Stimulated activated CD8-positive, alpha-beta memory T cell treated with anti-CD3 and anti-CD28 coated beads, Interleukin-12 subunit alpha, Interleukin-12 subunit beta, amount 100 ng/mL, for 1 hour (primary cell): Measurements from ENCODE around the gene IVNS1ABP.
A peak's percentile ranks its signal among the peaks of the same experiment; 100 is the strongest.
"Not testable (repeated sequence)": the region's sequence is repeated elsewhere in the genome, so short reads cannot be mapped to it uniquely, and the experiment has no call there.

Experiments used
- DNase-seq: peaks from one replicate; pipeline ENCODE4 v3.0.0-alpha.2; 2020; ENCODE audit warnings: low read depth

IVNS1ABP gene

DNA sequence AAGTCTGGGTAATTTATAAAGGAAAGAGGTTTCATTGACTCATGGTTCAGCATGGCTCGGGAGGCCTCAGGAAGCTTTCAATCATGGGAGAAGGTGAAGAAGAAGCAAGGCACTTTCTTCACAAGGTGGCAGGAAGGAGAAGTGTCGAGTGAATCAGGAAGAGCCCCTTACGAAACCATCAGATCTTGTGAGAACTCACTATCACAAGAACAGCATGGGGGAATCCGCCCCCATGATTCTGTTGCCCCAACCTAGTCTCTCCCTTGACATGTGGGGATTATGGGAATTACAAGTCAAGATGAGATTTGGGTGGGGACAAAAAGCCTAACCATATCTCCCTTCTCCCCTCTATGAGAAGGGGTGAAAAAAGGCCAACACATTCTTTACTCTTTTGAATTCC lies 11.2 kb upstream of the IVNS1ABP start:
- no peak for DNase-seq

DNA sequence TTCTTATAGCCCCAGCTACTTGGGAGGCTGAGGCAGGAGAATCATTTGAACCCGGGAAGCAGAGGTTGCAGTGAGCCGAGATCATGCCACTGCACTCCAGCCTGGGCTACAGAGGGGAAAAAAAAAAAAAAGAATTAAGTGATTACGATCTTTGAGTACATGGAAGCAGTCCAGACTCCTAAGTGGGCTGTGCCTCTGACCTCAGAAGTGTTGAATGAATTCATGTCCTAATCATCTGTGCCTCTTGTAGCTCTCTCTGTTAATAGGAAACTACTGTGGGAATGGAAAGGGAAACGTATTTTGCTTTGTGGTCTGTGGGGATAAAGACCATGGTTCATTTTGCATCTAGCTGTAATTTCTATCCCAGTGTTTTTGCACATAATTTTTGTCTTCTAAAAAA lies 8.4 kb upstream of the IVNS1ABP start:
- no peak for DNase-seq

DNA sequence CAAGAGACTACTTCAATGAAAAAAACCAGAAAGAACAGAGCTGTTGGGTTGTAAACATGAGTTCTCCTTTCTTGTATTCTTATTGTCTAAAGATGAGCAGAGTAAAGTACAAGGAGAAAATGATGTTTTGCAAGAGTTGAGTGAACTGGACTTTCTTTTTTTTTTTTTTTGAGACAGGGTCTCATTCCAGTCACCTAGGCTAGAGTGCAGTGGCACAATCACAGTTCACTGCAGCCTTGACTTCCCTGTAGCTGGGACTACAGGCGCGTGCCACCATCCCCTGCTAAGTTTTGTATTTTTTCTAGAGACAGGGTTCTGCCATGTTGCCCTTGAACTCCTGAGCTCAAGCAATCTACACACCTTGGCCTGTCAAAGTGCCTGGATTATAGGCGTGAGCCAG lies 7.1 kb upstream of the IVNS1ABP start:
- no peak for DNase-seq

DNA sequence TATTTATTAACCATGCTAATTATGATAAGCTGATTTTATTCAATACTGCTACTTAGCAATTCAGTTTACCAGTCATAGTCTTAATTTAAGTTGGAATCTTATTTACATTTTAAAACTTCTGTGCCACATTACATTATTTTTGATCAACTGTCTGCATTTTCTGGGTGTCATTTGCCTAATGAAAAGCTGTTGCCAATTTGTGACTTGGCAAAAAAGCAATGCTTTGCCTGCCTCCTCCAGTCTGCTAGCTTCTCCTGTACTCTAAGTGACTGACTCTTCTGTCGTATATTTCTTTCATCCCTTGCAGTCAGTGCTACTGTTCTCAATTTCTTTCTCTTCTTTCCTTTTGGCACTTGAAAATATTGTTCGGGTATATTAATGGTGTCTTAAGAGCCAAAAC lies 5.6 kb upstream of the IVNS1ABP start:
- DNase-seq: no peak

DNA sequence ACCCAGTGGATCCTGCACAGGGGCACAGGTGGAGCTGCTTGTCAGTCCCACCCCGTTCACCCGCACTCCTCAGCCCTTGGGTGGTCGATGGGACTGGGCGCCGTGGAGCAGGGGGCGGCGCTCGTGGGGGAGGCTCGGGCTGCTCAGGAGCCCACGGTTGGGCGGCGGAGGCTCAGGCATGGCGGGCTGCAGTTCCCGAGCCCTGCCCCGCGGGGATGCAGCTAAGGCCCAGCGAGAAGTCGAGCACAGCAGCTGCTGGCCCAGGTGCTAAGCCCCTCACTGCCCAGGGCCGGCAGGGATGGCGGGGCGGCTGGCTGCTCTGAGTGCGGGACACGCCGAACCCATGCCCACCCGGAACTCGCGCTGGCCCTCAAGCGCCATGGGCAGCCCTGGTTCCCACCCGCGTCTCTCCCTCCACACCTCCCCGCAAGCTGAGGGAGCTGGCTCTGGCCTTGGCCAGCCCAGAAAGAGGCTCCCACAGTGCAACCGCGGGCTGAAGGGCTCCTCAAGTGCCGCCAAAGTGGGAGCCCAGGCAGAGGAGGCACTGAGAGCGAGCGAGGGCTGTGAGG lies 4.7 kb upstream of the IVNS1ABP start:
- not testable (repeated sequence) for DNase-seq

DNA sequence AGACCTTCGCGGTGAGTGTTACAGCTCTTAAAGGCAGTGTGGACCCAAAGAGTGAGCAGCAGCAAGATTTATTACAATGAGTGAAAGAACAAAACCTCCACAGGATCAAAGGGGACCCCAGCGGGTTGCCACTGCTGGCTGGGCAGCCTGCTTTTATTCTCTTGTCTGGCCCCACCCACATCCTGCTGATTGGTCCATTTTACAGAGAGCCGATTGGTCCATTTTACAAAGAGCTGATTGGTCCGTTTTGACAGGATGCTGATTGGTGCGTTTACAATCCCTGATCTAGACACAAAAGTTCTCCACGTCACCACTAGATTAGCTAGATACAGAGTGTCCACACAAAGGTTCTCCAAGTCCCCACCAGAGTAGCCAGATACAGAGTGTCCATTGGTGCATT lies 4.1 kb upstream of the IVNS1ABP start:
- not testable (repeated sequence) for DNase-seq

DNA sequence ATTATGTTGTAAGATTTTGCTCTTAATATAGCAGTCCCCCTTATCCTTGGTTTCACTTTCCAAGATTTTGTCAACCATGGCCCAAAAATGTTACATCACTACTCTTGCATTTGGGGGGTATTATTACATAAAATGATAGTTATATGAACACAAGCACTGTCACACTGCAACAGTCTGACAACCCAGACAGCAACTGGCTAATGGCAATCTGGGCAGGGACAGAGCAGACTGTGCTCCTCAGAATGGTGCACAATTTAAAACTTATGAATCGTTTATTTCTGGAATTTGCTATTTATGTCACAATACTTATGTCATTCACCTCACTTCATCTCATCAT lies 2.1 kb upstream of the IVNS1ABP start:
- no peak for DNase-seq

DNA sequence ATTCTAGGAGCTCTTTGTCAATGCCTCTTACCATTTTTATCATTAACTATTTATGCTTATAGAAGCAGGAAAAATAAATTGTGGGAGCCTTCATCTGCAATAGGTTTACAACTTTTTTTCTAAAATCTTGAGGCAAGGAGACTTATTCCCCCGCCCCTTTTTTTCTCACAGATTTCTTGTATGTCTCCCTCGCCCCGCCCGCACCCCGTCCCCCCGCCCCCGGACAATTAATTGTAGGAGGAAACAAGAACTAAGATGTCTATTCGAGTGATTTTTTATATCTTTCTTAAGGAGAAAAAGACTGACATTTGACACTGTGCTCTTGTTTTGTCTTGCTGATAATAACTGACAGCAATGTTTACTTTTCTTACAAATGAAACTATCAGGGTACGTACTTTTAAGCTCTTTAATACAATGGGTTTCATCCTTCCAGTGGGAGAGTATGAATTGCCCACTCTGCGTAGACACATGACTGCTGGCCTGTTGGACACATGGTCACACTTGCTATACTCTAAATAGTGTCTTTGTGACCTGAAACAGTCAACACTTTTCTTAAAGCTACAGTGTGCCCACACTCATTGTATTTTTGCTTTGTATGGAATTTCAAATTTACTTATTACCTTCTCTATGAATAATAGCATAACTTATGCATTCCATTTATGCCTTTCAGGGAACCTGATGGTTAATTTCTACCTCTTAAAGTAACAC lies 1.5 kb upstream of the IVNS1ABP start:
- no peak for DNase-seq

DNA sequence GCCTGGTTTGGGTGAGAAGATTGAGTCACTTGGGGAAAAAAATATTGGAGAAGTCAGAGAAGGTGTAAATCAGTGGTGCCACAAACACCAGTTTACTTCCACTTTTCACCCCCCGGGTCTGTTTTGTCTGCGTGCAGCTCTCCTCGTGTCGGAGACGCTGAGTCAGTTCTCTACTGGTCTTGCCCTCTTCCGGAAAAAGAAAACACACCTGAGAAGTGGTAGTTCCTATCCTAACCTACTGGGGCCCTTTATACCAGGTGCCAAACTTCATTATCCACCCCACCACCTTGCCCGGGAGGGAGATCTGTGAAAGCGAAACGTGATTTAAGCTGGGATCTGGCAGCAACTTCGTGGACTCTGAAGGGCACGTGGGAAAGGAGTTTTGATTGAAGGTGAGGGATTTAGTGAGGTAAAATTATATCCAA lies 855 bp upstream of the IVNS1ABP start:
- peak; percentile 67 for DNase-seq

DNA sequence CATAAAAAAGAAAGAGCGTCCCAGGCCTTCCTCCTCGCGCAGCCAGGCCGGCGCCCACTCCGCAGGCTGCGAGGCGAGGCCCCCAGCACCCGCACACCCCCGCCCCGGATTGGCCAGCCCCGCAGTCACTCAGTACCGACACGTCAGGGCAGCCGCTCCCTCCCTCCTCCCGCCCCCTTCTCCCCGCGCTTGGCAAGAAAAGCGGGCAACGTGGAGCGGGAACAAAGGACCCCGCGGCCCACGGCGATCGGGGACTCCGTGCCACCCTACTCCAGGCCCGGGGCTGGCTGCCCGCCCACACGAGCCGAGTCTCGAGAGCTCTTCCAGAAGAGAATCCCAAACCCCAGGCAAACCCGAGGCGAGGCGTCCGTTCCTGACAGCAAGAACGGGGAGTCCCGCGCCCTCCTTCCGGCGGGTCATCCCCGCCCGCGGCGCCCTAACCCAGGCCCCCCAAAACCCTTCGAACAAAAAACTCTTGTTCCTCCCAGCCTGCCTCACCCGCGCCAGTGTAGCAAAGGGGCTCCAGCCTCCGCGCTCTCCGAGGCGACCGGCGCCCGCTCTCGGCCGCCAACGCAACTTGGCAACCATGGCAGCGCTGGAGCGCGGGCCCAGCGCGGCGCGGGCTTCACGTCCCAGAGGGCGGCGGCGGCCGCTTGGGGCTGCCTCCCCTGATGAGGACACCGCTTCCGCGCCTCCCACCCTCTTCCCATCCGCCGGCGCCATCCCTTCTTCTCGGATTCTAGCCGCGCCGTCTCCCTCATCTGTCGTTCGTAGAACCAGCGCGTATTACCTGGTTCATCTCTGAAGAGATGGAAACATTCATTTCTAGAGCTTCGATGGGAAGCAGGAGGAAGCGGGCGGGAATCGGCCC lies 645 bp downstream of the IVNS1ABP start:
- DNase-seq: peak; percentile 76

DNA sequence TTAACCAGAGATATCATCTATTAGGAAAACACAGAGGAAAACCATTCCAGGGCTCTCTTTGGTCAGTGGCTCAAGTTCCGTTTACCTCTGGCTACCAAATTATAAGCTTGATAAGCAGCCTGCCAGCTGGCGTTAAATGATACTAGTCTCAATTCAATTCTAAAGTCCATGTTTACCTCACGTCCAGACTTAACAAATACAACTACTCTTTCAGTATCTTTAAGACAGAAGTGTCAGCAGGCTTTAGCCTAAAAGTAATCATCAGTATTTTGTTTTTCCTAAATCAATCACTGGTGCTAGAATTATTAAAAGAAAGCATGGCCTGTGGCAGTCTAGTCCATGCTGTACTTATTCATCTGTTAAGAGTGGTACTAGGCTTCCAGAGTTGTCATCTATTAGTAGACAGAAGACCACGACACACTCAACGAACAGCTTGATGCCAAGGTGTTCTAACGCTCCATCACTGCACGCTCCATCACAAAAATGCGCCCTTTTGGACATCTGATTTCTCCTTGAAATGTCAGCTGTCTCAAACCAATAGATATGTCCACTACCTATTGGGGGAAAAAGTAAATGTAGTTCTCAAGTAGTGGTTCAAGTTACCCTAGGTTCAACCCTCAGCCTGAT lies 1.5 kb downstream of the IVNS1ABP start:
- DNase-seq: no peak

DNA sequence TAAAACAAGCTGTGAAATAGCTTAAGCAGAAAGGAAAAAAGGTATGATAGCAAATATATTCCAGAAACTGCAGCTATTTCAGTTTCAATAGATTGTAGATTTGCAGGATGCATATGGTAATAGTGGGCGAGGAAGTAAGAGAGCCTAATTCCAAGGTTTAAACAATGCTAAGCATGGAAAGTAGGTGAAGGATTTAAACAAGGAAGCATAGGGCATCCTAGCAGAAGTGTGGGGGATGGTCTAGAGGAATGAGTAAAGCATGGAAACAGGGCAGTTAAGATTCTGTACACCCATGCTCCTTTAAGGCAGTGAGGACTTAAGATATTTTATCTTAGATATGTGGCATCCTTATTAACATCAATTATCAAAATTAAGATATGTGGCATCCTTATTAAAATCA lies 2.6 kb downstream of the IVNS1ABP start:
- DNase-seq: no peak

DNA sequence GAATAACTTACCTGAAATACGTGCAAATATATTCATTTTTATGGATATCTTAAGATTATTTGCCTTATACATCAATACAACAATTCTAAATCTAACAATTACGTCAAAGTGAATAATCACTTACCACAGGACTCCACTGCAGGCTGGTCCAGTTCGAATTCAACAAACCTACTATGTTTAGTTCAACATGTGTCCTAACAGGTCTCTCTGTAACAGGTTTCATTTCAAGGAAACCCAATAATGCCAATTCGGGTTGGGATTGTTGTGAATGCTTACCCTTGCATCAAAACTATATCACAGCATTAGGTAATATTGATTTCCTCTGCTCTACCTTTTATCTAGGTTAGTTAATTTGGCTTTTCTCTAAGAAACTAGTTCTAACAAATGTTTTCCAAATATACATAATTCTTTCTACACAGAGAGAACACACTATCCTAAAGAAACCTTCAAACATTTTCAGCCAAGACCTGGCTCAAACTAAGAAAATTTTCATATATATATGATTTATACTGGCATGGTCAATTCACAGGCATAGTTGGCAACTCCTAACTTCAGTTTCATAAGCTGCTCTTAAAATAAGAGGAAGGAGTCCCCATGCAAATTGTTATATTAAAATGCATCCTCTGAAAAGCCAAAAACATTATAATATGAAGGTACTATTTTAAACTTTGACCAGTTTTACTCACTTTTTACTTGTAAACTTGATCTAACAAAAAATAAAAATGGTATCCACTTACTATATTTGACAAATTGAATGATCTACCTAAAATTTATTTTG lies 4.5 kb downstream of the IVNS1ABP start:
- no peak for DNase-seq

DNA sequence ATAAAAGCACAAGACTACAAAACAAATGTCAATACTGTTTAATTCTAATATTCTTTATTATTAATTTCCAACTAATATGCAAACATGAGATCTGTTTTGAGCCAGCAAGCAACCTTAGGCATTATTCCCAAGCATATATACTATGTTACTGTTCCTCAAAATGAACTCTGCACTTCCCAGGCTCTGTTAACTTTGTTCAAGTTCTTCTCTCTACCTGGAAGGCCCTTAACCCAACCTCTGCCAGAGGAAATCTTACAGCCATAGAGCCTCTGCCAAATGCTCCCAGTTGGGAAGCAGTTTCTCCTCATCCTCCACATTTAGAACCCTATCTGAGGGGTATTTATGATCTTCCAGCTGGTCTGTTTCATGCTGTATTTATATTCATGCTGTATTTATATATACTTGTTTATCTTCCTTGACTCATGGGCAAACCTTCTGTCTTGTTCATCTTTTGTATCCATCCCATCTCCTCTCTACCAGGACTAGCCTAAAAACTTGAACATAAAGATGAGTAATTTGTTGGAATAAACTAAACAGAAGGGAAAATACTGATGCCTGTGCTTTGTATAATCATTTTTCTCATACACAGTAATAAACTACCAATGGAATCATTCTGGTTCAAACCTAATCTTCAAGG lies 5.3 kb downstream of the IVNS1ABP start:
- no peak for DNase-seq

DNA sequence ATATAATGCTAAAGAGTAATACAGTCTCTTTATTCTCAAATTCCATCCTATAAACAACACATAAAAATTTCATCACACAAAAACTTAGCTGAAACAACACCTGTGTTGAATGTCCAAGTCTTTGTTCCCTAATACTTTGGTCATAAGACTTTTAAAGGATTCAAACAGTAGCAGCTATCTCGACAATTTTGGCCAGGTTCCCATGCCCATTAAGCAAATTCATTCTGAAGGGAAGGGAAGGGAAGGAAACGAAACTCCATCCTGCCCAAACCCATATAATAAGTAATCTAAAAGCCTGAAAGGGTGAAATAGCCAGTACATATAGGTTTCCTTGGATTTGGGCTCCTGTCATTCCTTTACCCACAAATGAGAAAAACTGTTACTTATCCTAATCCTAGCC lies 7.5 kb downstream of the IVNS1ABP start:
- DNase-seq: no peak

DNA sequence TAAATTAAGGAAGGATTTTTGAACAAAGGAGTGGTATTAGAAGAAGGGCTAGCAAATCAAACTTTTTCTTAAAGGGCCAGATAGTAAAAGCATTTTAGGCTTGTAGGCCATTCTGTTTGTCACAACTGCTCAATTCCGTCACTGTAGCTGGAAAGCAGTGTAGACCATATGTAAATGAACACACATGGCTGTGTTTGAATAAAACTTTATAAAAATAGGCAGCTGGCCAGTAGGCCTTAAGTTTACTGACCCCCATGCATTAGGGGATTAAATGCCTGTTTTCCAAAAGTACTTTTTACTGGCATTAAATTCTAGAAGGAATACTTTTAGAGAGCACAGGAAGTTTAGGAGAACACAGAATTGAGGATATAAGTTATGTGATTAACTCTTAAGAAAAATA lies 8.9 kb downstream of the IVNS1ABP start:
- DNase-seq: no peak

DNA sequence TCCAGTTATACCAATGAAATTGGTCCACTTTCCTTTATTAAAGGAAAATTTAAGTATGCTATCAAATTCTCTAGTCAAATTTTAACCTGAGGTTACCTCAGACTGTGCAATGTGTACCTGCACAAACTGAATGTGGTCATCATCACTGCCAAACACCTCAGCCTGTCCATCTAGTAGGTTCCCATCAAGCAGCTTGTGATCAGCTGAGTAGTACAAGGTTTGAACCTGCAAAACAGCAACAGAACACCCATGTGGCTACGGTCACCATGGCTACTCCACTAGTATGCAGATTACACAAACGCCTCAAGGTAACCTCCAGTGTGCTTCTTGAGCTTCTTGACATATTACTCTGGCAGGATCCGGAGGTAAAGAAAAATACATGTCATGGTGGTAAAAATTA lies 11.6 kb downstream of the IVNS1ABP start:
- no peak for DNase-seq

DNA sequence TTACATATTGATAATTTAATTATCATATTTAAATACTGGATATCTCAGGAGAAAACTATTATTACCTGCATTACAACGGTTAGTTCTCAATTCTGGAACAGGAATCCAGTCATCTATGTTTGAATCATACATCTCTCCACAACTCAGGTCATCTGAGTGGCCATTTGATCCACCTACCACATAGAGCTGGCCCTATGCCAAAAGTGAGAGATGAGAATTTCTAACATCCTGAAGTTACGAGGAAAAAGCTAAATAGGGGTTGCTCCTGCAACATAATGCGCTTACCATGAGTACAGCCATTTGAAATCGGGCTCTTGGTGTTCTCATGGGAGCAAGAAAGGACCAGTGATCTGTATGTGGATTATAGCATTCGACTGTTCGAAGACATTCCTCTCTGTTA lies 16.9 kb downstream of the IVNS1ABP start:
- no peak for DNase-seq

DNA sequence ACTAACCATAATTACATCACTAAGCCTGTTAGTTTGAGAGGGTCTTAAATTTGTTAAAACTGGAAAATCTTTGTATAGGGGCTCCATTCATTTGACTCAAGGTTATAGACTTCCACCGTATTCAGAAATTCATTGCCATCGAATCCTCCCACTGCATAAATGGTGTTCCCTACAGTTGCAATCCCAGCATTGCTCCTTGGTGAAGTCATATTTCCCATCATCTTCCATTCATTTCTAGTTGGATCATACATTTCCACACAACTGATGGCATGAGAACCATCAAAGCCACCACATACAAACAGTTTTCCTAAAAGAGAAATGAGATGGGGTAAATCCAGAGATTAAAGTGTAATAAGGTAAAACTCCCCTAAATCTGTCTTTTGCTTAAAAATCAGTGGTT lies 19.1 kb downstream of the IVNS1ABP start:
- DNase-seq: no peak

DNA sequence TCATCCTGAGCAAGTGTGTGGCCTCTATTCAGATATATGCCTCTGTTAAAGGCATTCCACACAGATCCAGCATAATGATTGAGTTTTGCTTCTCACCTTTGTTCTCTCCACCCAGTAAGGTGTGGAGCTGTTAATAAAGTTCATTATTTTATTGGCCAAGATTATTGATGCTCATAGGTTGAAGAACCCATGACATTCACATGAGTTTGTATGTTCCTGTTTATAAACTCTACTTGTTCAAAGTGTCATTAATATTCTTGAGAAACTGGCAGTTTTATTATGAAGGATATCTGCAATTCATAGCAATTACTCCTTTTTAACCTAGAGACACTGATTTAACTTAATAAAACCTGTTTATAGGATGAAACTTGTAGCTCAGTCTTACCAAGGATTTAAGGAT lies 22.0 kb downstream of the IVNS1ABP start:
- DNase-seq: no peak

DNA sequence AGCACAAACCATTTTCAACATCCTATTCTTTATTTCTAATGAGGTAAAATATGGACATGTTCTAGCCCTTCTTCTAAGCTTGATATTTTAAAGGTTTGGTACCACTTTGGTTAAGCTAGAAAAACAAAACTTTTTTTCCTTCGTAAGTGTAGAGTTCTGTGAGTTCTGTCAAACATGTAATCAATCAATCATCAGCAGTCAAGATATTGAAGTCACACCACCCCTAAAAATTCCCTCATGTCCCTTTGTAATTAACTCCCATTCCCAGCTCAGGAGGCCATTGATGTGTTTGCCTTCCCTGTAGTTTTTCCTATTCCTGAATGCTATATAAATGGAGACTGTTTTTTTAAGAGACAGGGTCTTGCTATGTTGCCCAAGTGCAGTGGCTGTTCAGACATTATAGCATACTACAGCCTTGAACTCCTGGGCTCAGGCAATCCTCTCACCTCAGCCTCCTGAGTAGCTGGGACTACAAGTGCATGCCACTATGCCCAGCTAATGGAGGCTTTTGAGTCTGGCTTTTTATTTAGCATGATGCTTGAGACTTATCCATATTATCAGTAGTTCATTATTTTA lies 23.0 kb downstream of the IVNS1ABP start:
- no peak for DNase-seq
